ENCODE results near the gene CR1.

GRCh38 chr1:207578796-207579435 is 83.0 kb downstream of the CR1 start:
- no peak for TF ChIP-seq EZH2 (IDR thresholded peaks at IDR 0.05; ENCODE audit: borderline replicate concordance, low read depth, low read length, severe bottlenecking)
- no peak for TF ChIP-seq CTCF (IDR thresholded peaks at IDR 0.05; ENCODE audit: borderline replicate concordance, extremely low read depth, low read length, poor library complexity, severe bottlenecking)
